ENCODE results near the gene SIM1.
A peak's percentile ranks its signal among the peaks of the same experiment; 100 is the strongest.

The SIM1 gene

DNA sequence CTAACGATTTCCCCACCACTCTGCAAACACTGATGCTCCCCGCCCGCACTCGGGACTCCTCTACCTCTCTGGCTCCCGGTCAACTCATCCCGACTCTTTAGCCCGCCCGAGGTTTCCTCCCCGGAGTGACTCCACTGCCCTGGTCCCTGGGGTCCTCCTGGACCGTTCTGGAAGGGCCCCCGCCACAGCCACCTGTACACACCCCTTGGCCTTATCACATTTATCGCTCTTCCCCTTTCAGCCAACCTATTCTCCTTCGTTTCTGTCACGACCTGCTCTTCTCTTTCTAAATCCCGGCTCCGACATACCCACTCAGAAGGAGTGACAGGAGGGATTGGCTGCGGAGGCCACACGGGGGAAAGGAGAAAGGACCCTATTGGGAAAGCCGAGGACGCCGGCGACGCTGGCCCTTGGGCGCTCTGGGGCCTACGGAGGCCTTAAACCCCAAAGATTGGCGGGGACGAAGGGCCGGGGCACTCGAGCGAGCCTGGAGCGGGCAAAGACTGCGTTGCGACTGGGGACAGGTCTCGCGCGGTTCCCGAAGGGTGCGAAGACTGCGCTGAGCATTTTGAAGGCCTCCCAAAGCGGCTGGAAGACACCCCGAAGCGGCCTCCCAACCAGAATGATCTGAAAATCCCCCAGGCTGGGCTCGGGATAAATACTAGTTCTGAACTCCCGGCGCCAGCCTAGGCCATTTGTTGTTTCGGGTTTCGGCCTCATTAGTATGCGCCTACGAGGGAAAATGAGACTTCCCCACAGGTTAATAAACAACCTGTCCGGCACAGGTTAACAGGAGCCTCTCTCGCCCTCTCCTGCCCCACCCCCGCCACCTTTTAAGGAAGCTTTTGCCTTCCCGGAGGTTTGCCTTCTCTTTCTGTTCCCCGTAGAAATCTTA is 9.2 kb downstream of the SIM1 start:
- Histone ChIP-seq H2AFZ (ENCODE audit: low read length) (peak overlapping the region; percentile 70), H3K4me3 (ENCODE audit: low read length in 2 of 2) (no peak overlapping the region), H2BK12ac (ENCODE audit: low read length) (no peak overlapping the region), H2AK5ac (ENCODE audit: low read depth, low read length) (peak overlapping the region; percentile 23), H3K27me3 (ENCODE audit: control insufficient read depth in 3 of 3, insufficient read depth in 3 of 3, low read depth in 1 of 3, low read length in 3 of 3) (peaks cover 43 to 100% (median 94%) of the 10 kb centered on the region in 3 experiments), H4K8ac (ENCODE audit: low read depth, low read length) (no peak overlapping the region), H3K4ac (ENCODE audit: low read length) (no peak overlapping the region), H3K79me1 (ENCODE audit: low read depth, low read length) (no peaks in the 10 kb centered on the region), H3K18ac (ENCODE audit: low read length) (peak overlapping the region; percentile 27), H2BK15ac (ENCODE audit: low read length) (peak overlapping the region; percentile 91), H3K4me1 (ENCODE audit: control insufficient read depth in 2 of 2, insufficient read depth in 1 of 2, low read depth in 1 of 2, low read length in 2 of 2) (peaks cover 0 to 5% of the 10 kb centered on the region in 2 donors), H3K9me3 (replicated peaks in 1 of 2; ENCODE audit: control insufficient read depth in 2 of 2, insufficient read depth in 1 of 2, low read depth in 1 of 2, low read length in 2 of 2) (peaks cover 0 to 2% of the 10 kb centered on the region in 2 donors), H3K36me3 (replicated peaks in 1 of 2; ENCODE audit: control insufficient read depth in 2 of 2, insufficient read depth in 2 of 2, low read length in 2 of 2) (no peaks in the 10 kb centered on the region), H3K27ac (replicated peaks; ENCODE audit: low read length) (no peak overlapping the region), H3K23ac (ENCODE audit: low read depth, low read length, poor library complexity) (no peak overlapping the region), H3K4me2 (ENCODE audit: insufficient read depth, low read length, poor library complexity, severe bottlenecking) (no peak overlapping the region), H3K9ac (ENCODE audit: low read depth, low read length, poor library complexity) (no peak overlapping the region), H2BK5ac (ENCODE audit: low read length) (no peak overlapping the region), H2BK120ac (ENCODE audit: low read depth, low read length) (no peak overlapping the region), H4K91ac (ENCODE audit: low read depth, low read length, poor library complexity) (no peak overlapping the region), H3K14ac (ENCODE audit: low read length) (no peak overlapping the region)
- no CpG with 5 or more reads among the region's 54 CpGs for WGBS, 2 donors (ENCODE audit: extremely low coverage in 2 of 2, insufficient read length in 2 of 2, insufficient replicate concordance in 1 of 2)
- DNase-seq (ENCODE audit: low spot score), result peak; percentile 49

DNA sequence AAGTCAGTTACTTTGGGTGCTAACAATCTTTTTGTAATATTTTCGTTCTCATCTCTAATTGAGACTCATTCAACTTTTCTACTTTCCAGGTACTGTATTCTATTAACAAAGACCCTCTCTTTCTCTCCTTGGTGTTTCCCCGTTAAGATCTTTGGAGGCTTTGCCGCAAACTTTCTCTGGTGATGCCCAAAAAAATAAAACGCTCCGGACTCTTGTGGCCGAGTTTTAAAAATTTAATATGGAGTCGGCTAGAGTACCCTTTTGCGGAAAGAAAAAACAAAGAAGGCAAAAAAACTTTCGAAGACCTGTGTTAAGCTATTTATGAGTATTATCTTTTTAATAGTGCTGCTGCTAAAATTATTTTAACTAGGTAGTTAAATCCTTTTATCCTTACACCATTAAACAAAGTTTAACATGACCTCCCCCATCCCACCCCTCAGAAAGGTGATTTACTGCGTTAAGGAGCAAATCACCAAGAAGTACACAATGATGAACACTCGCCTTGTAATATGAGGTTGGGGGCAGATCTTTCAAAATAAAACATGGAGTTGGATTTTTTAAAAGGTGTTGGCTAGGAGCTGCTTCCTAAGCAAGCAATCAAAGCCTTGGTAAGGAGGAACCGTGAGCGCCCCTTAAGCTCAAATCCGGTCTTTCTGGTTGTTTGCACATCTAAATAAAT is 10.0 kb downstream of the SIM1 start:
- Histone ChIP-seq H4K8ac (ENCODE audit: low read depth, low read length) (no peak overlapping the region), H2BK120ac (ENCODE audit: low read depth, low read length) (no peak overlapping the region), H3K27ac (replicated peaks; ENCODE audit: low read length) (no peak overlapping the region), H2BK12ac (ENCODE audit: low read length) (no peak overlapping the region), H3K23ac (ENCODE audit: low read depth, low read length, poor library complexity) (no peak overlapping the region), H3K36me3 (replicated peaks in 1 of 2; ENCODE audit: control insufficient read depth in 2 of 2, insufficient read depth in 2 of 2, low read length in 2 of 2) (no peaks in the 10 kb centered on the region), H3K14ac (ENCODE audit: low read length) (no peak overlapping the region), H3K9me3 (replicated peaks in 1 of 2; ENCODE audit: control insufficient read depth in 2 of 2, insufficient read depth in 1 of 2, low read depth in 1 of 2, low read length in 2 of 2) (peaks cover 0 to 2% of the 10 kb centered on the region in 2 donors), H2AFZ (ENCODE audit: low read length) (no peak overlapping the region), H3K79me1 (ENCODE audit: low read depth, low read length) (no peaks in the 10 kb centered on the region), H3K4me3 (ENCODE audit: low read length in 2 of 2) (no peak overlapping the region), H4K91ac (ENCODE audit: low read depth, low read length, poor library complexity) (no peak overlapping the region), H3K4me1 (ENCODE audit: control insufficient read depth in 2 of 2, insufficient read depth in 1 of 2, low read depth in 1 of 2, low read length in 2 of 2) (peaks cover 0 to 5% of the 10 kb centered on the region in 2 donors), H3K27me3 (ENCODE audit: control insufficient read depth in 3 of 3, insufficient read depth in 3 of 3, low read depth in 1 of 3, low read length in 3 of 3) (peaks cover 43 to 100% (median 98%) of the 10 kb centered on the region in 3 experiments), H2AK5ac (ENCODE audit: low read depth, low read length) (no peak overlapping the region), H3K4ac (ENCODE audit: low read length) (no peak overlapping the region), H3K18ac (ENCODE audit: low read length) (no peak overlapping the region), H3K9ac (ENCODE audit: low read depth, low read length, poor library complexity) (no peak overlapping the region), H3K4me2 (ENCODE audit: insufficient read depth, low read length, poor library complexity, severe bottlenecking) (no peak overlapping the region), H2BK15ac (ENCODE audit: low read length) (no peak overlapping the region), H2BK5ac (ENCODE audit: low read length) (no peak overlapping the region)
- no CpG with 5 or more reads among the region's 14 CpGs for WGBS, 2 donors (ENCODE audit: extremely low coverage in 2 of 2, insufficient read length in 2 of 2, insufficient replicate concordance in 1 of 2)
- DNase-seq (ENCODE audit: low spot score), result no peak

DNA sequence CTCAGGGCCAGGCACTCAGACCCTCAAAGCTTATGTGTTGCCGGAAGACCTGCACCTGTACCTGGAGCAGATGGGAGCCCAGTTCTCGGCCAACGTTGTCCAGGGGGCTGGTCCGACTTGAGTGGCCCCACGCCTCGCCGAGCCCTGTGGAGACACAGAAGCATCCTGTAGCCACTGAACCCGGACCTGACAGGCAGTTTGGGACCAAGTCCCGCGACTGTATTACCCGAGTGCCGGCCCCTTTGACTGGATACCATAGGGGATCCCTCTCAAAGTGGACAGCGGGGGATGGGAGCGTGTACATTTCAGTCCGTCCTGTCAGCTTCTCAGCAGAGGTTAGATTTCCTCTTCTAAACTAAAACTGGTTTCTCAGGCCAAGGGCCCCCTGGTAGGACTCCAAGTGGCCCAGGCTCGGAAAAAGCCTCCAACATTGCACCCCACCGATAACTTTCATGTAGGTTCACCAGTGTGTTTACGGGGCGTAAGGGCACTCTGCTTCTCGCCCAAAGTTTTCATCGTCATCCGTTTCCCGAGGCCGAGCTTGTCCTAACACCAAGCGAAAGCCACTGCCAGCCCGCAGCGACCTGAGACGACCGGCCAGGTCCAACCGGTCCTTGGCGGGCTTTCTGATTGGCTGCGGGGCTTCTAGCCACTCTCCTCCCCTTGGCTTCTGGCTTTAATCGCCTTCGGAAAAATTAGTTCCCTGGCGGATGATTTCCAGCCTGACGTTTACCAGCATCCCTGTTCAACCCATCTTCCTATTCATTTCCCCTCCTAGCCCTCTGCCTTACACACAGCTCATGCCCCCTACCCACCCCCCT is 10.8 kb downstream of the SIM1 start:
- H3K4me3 ChIP-seq (ENCODE audit: low read length in 2 of 2), result no peak overlapping the region
- no peak overlapping the region for H4K91ac ChIP-seq (ENCODE audit: low read depth, low read length, poor library complexity)
- peaks cover 50 to 100% (median 100%) of the 10 kb centered on the region in 3 experiments for H3K27me3 ChIP-seq (ENCODE audit: control insufficient read depth in 3 of 3, insufficient read depth in 3 of 3, low read depth in 1 of 3, low read length in 3 of 3)

More for the DNA sequence above, 10.8 kb downstream of the SIM1 start:
- H3K23ac ChIP-seq (ENCODE audit: low read depth, low read length, poor library complexity), result no peak overlapping the region
- no peak overlapping the region for H3K14ac ChIP-seq (ENCODE audit: low read length)
- H3K36me3 ChIP-seq (replicated peaks in 1 of 2; ENCODE audit: control insufficient read depth in 2 of 2, insufficient read depth in 2 of 2, low read length in 2 of 2), result no peaks in the 10 kb centered on the region
- H2AFZ ChIP-seq (ENCODE audit: low read length), result peak overlapping the region; percentile 66
- peaks cover 0 to 2% of the 10 kb centered on the region in 2 donors for H3K9me3 ChIP-seq (replicated peaks in 1 of 2; ENCODE audit: control insufficient read depth in 2 of 2, insufficient read depth in 1 of 2, low read depth in 1 of 2, low read length in 2 of 2)
- DNase-seq (ENCODE audit: low spot score), result peak; percentile 56
- H3K9ac ChIP-seq (ENCODE audit: low read depth, low read length, poor library complexity), result no peak overlapping the region
- no peak overlapping the region for H2BK12ac ChIP-seq (ENCODE audit: low read length)
- no peak overlapping the region for H3K18ac ChIP-seq (ENCODE audit: low read length)
- H3K79me1 ChIP-seq (ENCODE audit: low read depth, low read length), result no peaks in the 10 kb centered on the region
- H2BK5ac ChIP-seq (ENCODE audit: low read length), result no peak overlapping the region
- no peak overlapping the region for H2AK5ac ChIP-seq (ENCODE audit: low read depth, low read length)
- no peak overlapping the region for H4K8ac ChIP-seq (ENCODE audit: low read depth, low read length)
- H3K4ac ChIP-seq (ENCODE audit: low read length), result no peak overlapping the region
- H2BK120ac ChIP-seq (ENCODE audit: low read depth, low read length), result no peak overlapping the region
- H3K4me2 ChIP-seq (ENCODE audit: insufficient read depth, low read length, poor library complexity, severe bottlenecking), result peak overlapping the region; percentile 21
- no CpG with 5 or more reads among the region's 36 CpGs for WGBS, 2 donors (ENCODE audit: extremely low coverage in 2 of 2, insufficient read length in 2 of 2, insufficient replicate concordance in 1 of 2)
- H2BK15ac ChIP-seq (ENCODE audit: low read length), result peak overlapping the region; percentile 16
- no peak overlapping the region for H3K27ac ChIP-seq (replicated peaks; ENCODE audit: low read length)
- H3K4me1 ChIP-seq (ENCODE audit: control insufficient read depth in 2 of 2, insufficient read depth in 1 of 2, low read depth in 1 of 2, low read length in 2 of 2), result peaks cover 0 to 5% of the 10 kb centered on the region in 2 donors
